Measurements from ENCODE around the gene DEPDC4.
A peak's percentile ranks its signal among the peaks of the same experiment; 100 is the strongest.
"Not testable (repeated sequence)": the region's sequence is repeated elsewhere in the genome, so short reads cannot be mapped to it uniquely, and the experiment has no call there.

The DEPDC4 gene

DNA sequence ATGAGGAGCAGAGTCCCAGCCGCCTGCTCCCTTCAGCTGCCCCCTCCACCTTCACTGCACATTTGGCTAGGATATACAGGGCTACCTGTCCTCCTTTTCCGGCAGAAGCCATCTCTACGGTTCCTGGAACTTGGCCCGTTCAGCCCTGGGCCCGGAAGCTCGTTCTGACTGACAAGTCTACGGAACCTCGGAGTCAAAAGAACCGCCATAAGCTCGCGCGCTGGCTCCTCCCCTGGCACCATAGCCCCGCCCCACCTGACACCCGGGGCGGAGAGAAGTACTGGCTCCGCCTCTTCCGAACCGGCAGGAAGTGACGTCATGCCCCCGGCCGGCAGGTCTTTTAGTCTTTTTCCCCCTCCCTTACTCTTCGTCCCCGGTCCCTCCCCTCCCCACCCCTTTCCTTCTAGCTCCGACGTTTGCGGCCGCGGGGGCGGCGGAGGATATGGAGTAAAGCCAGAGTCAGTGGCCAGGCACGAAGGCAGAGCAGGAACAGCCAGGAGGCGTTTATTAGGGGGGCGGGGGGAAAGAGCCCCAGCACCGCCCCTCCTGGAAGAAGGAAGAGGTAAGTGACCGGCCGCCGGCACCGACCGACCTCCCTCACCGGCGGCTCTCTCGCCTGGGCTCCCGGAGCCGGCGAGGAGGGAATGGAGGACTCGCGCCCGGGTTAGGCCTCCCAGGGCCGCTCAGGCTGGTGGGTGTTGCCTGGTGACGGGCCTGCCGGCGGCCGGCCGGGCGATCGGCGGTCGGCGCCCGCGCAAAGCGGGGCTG lies at the start of gene DEPDC4, which contains the start of gene SCYL2:
Gene DEPDC4 (minus strand): TSS at position 245 of the 768 bp plus-strand sequence. CDS start 3 bp downstream, at position 242.
Gene SCYL2 (plus strand): TSS at position 343 of the 768 bp plus-strand sequence. CDS start 15,794 bp downstream, outside the sequence.
- DNase-seq (ENCODE audit: low read depth): peak; percentile 98

DNA sequence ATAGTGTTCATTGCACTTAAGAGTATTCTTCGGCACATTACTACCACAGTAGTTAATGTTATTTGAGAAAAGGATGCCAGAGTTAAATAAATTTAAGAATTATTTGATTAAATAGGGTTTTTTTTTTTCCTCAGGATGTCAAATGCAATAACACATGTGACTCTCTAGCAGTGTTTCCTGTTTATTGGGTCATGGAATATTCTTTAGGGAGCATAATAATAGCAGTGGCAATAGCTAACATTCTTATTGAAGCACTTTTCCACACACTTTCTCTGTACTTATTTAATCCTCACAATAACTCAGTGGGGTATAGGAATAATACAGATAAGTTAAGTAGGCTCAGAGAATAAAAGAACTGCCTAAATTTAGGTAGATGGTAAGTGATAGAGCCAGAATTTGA lies 44.4 kb upstream of the DEPDC4 start:
- no peak for DNase-seq (ENCODE audit: low read depth)

DNA sequence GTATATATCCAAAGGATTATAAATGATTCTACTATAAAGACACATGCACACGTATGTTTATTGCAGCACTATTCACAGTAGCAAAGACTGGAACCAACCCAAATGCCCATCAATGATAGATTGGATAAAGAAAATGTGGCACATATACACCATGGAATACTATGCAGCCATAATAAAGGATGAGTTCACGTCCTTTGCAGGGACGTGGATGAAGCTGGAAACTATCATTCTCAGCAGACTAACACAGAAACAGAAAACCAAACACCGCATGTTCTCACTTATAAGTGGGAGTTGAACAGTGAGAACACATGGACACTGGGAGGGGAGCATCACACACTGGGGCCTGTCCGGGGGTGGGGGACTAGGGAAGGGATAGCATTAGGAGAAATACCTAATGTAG lies 41.3 kb upstream of the DEPDC4 start:
- not testable (repeated sequence) for DNase-seq (ENCODE audit: low read depth)

DNA sequence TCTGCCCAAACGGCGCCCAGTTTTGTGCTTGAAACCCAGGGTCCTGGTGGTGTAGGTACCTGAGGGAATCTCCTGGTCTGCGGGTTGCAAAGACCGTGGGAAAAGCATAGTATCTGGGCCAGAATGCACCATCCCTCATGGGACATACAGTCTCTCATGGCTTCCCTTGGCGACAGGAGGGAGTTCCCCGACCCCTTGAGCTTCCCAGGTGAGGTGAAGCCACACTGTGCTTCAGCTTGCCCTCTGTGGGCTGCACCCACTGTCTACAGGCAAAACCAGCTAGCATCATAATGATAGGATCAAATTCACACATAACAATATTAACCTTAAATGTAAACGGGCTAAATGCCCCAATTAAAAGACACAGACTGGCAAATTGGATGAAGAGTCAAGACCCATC lies 37.5 kb upstream of the DEPDC4 start:
- not testable (repeated sequence) for DNase-seq (ENCODE audit: low read depth)

DNA sequence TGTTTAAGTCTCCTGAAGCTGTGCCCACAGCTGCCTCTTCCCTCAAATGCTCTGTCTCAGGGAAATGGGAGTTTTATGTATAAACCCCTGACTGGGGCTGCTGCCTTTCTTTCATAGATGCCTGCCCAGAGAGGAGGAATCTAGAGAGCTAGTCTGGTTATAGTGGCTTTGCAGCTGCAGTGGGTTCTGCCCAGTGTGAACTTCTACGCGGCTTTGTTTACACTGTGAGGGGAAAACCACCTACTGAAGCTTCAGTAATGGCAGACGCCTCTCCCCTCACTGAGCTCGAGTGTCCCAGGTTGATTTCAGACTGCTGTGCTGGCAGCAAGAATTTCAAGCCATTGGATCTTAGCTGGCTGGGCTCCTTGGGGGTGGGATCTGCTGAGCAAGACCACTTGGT lies 37.0 kb upstream of the DEPDC4 start:
- no peak for DNase-seq (ENCODE audit: low read depth)

DNA sequence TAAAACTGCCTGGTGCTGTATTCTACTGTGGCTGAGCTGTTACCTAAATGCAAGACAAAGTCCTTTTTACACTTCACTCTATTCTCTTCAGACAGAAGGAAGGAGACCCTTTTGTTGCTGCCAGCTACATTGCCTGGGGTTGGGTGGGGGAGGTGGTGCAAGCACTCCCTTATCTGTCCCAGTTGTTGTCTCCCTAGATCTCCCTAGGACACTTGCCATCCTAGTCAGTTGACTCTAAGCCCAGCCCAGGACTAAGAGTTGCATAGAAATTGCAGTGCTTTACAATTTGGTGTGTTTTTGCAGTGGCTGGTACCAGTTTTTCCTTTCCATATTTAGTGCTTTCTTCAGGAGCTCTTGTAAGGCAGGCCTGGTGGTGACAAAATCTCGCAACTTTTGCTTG lies 35.2 kb upstream of the DEPDC4 start:
- DNase-seq (ENCODE audit: low read depth): no peak

DNA sequence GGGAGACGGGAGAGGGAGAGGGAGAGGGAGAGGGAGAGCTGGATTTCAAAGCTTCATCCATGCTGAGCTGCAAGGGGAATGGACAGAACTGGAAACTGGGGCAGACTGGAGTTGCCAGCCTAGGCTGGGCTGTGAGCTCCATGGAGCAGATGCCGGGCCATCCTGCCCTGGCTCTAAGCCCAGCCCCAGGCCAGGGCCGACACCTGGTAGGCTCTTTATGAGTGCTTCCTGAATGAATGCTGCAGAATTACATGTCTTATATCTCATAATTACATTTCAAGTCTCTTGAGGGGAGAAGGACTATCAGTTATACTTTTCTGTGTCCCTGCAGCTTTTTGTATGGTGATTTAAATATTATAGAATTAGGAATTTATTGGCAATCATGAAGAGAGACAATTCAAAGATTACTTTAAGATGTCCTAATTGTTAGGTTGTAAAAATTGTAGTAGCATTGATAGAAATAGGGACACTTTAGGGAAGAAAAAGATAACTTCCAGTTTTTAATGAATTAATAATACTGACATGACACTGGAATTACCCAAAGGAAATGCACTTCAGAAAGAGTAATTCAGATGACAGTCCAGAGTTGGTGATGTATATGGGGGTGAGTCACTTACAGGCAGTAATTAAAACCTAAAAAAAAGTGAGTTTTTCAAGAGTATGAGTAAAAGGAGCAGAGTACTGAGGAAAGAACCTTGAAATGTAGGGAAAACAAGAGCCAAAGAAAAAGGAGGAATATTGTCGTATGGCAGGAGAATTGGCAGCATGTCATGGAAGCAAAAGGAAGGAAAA lies 29.1 kb upstream of the DEPDC4 start:
- no peak for DNase-seq (ENCODE audit: low read depth)

DNA sequence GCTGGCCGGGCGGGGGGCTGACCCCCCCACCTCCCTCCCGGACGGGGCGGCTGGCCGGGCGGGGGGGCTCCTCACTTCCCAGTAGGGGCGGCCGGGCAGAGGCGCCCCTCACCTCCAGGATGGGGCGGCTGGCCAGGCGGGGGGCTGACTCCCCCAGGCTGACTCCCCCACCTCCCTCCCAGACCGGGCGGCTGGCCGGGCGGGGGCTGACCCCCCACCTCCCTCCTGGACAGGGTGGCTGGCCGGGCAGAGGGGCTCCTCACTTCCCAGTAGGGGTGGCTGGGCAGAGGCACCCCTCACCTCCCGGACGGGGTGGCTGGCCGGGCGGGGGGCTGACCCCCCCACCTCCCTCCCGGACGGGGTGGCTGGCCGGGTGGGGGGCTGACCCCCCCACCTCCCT lies 27.5 kb upstream of the DEPDC4 start:
- not testable (repeated sequence) for DNase-seq (ENCODE audit: low read depth)

DNA sequence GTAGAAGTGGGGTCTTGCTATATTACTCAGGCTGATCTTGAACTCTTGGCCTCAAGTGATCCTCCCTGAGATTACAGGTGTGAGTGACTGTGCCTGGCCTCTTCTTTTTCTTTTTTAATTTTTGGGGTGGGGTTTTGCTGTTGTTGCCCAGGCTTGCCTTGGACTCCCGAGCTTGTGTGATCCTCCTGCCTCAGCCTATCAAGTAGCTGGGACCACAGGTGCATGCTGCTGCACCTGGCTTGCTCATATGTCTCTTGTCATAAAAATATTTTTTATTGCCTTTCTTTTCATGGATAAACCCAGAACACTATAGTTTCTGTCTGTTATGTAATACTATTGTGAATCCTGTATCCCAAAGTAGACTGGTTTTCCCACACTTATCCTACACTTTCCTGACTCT lies 26.1 kb upstream of the DEPDC4 start:
- DNase-seq (ENCODE audit: low read depth): no peak

DNA sequence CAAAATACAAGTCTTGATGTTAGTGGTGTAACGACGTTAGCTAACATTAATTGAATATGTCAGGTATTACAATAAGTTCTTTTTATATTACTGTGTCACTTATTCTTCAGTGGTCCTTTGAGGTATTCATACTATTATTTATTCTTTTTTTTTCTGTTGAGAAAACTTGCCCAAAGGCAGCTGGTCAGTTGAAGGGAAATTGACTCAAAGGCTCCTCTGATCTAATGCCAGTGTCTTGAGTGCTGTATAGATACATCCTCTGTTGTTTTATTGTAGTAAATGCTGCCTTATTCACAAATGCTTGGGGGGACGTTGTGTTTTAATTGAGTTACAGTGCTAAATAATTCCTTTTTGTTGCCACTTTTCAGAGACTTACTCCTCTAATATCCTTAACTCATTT lies 23.1 kb upstream of the DEPDC4 start:
- no peak for DNase-seq (ENCODE audit: low read depth)

DNA sequence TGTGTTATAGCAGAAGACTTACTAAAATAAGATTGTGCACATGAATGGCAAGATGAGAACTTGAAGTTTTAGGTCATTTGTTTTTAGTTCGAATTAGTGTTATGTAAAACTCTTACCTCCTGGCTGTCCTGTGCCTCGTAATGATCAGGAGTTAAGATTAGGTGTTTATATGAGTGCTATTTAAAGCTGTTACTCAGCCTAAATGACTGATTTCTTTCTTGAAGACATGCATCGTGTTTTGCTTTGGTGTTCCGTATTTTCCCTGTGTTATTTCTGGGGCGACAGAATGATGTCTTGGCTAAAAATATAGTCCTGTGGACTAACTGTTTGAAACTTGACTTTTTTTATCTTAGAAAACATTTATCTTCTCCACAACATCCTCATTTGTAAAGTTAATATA lies 22.2 kb upstream of the DEPDC4 start:
- no peak for DNase-seq (ENCODE audit: low read depth)

DNA sequence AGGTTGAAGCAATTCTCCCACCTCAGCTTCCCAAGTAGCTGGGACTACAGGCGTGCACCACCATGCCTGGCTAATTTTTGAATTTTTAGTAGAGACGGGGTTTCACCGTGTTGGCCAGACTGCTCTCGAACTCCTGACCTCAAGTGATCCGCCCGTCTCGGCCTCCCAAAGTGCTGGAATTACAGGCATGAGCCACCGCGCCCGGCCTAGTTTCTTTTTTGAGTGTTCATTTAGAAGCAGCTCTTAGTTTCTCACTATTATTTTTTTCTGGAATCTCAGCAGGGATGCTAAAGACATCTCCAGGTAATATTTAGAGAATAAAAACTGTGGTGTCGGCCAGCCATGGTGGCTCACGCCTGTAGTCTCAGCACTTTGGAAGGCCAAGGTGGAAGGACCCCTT lies 17.7 kb upstream of the DEPDC4 start:
- DNase-seq (ENCODE audit: low read depth): not testable (repeated sequence)

DNA sequence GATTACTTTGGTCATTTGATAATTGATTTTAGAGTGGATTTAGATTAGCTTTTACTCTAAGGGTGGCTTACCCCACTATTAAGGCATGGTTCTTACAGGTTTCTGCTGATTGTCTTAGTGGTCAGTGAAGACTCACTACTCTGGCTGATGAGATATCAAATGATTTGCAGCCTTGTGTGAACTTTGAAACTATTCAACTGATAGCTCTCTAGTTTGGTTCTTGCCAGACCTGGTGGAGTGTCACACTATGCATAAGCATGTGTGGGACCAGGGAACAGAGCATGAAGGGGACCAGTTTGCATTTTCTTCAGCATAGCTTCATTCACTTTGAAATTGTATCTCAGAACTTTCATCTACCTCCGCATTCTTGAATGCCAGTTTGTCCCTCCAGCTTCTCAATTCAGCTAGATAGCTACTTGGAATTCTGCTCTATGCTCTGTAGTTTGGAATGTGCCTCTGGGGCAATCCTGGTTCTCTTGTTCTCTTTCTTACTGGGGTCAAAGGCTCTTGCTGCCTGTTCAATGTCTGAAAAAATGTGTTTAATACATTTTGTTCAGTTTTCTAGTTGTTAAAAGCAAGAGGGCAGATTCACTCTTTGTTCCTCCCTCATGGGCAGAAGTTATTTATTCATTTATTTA lies 12.8 kb upstream of the DEPDC4 start:
- DNase-seq (ENCODE audit: low read depth): no peak

DNA sequence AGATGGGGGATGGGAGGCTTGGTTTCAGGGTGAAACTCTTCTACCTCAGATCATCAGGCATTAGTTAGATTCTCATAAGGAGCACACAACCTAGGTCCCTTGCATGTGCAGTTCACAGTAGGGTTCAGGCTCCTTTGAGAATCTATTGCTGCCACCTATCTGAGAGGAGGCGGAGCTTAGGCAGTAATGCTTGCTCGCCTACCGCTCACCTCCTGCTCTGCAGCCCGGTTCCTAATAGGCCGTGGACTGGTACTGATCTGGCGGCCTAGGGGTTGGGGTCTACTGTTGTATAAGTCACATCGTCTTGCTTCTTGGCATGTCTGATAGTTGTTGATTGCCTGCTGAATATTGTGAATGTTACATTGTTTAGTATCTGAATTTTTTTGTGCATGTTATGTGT lies 12.3 kb upstream of the DEPDC4 start:
- DNase-seq (ENCODE audit: low read depth): no peak

DNA sequence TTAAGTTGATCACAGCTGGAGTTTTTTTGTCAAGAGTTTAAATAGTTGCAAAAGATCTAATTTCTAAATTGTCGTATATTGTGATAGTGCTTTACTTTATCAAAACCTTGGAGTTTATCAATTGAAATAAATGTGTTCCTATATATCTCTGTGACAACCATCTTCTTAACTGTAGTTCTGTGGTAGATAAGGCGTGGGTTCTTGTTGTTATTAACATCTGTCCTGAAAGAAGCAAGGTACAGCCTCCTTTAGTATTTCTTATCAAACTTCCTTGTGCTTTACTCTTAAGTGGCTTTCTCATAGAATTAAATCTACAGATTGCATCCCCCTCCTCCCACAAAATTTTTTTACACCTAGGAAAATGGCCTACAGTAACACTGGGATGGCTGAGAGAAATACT lies 7.4 kb upstream of the DEPDC4 start:
- no peak for DNase-seq (ENCODE audit: low read depth)

DNA sequence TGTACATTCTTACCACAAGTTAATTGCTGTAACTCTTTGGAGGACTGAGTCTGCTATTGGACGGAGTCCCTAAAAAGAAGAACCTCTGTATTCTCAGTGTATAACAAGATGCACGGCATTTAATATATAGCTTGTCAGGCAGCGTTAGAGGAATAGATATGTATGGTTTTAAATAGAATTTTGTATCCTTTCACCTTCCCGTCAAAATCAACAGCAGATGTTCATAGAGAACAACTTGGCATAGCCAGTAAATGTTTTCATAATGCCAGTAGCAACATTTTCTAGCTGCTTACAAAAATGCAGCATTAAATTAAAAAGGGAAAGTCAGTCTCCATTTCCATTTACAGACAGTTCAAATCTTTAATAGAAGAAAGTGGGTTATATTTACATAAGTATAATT lies 6.9 kb upstream of the DEPDC4 start:
- DNase-seq (ENCODE audit: low read depth): peak; percentile 16

DNA sequence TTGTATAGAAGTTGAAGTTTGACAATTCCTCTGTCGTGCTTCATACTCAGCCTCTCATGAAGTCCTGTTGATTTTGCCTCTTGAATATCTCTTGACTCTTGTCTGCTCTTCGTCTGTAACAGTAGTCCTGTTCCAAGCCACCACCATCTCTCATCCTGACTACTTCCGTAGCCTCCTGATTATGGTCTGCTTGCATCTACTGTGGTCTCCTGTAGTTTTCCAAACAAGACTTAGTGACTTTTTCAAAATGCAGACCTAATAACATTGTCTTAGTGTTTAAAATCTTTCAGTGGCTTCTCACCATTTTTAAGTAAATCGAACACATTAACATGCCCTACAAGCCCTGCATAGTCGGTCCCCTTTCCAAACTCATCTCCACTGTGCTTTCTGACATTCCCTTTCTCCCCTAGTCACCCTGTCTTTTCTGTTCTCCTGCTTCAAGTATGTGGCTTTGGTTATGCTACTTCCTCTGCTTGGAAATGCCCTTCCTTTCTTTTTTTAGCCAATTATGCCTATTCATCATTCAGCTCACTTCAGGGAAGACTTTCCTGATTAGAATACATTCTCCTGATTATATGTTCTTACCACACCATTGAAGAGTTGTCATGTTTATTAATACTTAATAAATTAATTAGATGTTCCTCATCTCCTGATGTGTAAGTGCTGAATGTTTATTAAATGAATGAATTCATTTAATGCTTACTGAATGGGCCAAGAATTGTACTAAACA lies 2.1 kb upstream of the DEPDC4 start:
- no peak for DNase-seq (ENCODE audit: low read depth)

DNA sequence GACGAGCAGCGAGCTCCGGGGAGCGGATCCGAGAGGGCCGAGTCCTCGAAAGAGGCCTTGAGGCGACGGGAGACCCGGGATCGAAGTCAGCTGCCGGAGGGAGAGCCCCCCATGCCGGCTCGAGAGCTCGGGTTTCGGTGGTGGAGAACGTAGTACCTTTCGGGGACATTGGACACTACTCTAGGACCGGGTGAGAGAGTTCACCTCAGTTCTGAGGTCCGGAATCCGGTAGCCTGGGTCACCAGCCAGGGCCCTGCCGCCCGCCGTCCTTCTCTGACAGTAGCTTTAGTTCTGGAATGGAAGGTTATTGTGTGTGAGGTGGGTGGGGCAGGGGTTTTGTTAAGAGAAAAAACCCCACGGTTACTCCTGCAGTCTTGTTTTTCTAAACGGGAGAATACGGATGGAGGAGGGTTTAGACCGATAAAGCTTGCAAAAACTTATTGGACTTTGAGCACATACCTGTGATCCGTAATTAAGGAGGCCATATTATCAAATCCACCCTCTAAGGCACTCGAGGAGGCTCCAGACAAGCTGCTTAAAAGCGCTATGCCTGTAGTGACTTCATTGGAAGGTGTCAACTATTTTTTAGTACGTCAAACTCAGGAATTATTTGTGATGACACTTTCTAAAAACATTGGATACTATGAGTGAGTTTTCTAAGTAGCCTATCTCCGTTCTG lies 863 bp upstream of the DEPDC4 start:
- peak; percentile 21 for DNase-seq (ENCODE audit: low read depth)

DNA sequence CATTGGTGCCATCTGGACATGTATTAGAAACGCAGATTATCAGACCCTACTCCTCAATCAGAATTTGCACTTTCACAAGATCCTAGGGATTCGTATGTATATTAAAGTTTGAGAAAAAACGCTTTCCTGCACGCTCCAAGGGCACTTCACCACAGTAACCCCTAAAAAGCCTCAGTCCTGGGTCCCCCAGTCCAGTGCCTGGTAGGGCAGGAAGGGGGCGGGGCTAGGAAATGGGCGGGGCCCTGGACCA lies 369 bp downstream of the DEPDC4 start:
- DNase-seq (ENCODE audit: low read depth): no peak

DNA sequence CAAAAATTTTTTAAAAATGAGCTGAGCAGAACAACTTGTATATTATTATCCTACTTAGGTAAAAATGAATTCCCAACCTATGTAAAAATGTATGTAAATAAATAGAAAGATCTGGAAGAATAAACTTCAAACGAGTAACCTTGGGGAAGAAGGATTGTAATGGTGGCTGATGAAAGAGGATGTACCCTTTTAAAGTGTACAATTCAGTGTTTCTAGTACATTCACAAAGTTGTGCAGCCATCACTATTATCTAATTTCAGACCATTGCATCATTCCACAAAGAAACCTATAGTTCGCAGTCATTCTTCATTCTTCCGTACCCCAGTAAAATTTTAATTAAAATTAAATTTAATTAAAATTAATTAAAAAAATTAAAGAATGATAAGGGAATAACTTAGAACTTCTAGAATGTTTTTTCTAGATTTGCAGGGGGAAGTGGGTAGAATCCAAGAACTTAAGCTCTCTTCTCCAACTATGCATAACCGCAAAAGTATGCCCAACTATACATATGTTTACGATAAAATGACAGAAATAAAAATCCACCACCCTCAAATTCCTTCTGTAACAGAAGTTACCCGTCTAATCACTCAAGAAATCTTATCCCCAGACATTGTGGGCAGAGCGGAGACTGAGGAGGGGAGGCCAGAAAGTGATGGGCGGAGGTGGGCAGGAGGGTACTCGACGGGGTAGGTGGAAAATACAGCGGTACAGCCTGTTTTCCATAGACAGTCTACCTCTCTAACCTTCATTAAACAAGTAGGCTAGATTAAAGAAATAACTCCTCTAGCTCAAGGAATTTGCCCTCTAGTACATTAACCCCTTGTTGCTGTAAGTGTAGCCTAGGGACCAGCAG lies 921 bp downstream of the DEPDC4 start:
- DNase-seq (ENCODE audit: low read depth): no peak

DNA sequence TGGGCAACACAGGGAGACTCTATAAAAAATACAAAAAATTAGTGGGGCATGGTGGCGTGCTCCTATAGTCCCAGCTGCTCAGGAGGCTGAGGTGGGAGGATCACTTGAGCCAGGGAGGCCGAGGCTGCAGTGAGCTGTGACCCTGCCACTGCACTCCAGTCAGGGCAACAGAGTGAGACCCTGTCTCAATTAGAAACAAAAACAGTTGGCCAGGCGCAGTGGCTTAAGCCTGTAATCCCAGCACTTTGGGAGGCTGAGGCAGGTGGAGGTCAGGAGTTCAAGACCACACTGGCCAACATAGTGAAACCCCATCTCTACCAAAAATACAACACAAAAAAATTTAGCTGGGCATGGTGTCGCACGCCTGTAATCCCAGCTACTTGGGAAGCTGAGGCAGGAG lies 1.8 kb downstream of the DEPDC4 start:
- not testable (repeated sequence) for DNase-seq (ENCODE audit: low read depth)
